Upper lobe of left lung (tissue), 6 donors: ENCODE measurements around the gene TBC1D1. TPM values are rescaled to one million over a fixed set of nuclear protein-coding genes. Genes with fewer than 3 reads are reported as not detected.

Experiments
- ATAC-seq, 2 donors: fragments of 200-7000 bp; cut with Tn5 transposase; one replicate each; pipeline ENCODE4 v1.9.1; 2022; ENCODE audit warnings: mild to moderate bottlenecking in 2 of 2, moderate library complexity in 2 of 2; ENCODE audit not compliant: low FRiP score in 2 of 2
- DNase-seq, 2 donors: peaks; one replicate each; pipeline ENCODE4 v3.0.0-alpha.2; 2019 to 2020
- H3K27ac ChIP-seq, 4 donors: fragments of 200-600 bp; sonication (generic); one replicate each; pipeline ENCODE4 v1.5.1; 2016 to 2019
- H3K27me3 ChIP-seq, 4 donors: fragments of 200-600 bp; sonication (generic); one replicate each; pipeline ENCODE4 v1.5.1; 2017 to 2019
- H3K36me3 ChIP-seq, 4 donors: fragments of 200-600 bp; sonication (generic); one replicate each; pipeline ENCODE4 v1.5.1; 2016 to 2019
- H3K4me1 ChIP-seq, 4 donors: fragments of 200-600 bp; sonication (generic); one replicate each; pipeline ENCODE4 v1.5.1; 2018 to 2019
- H3K4me3 ChIP-seq, 4 donors: fragments of 200-600 bp; sonication (generic); one replicate each; pipeline ENCODE4 v1.5.1; 2017 to 2019; ENCODE audit warnings: mild to moderate bottlenecking in 2 of 4, moderate library complexity in 1 of 4
- H3K9me3 ChIP-seq, 4 donors: fragments of 200-600 bp; sonication (generic); one replicate each; pipeline ENCODE4 v1.5.1; 2018 to 2019
- CTCF ChIP-seq, 6 experiments: fragments of 450-650 bp in 4 of 6; fragments of 200-600 bp in 2 of 6; sonication (generic) in 2 of 6; IDR thresholded peaks; one replicate each; pipeline ENCODE4 v1.5.1; 2016 to 2019; ENCODE audit warnings: antibody characterized with exemption in 6 of 6
- EP300 ChIP-seq, 4 donors: sonication (generic); formaldehyde crosslinking; IDR thresholded peaks; one replicate each; pipeline ENCODE4 v1.5.1; 2017; ENCODE audit warnings: antibody characterized with exemption in 4 of 4, control low read depth in 2 of 4
- POLR2A ChIP-seq, 4 donors: fragments of 450-650 bp; IDR thresholded peaks; one replicate each; pipeline ENCODE4 v1.5.1; 2016 to 2017; ENCODE audit warnings: antibody characterized with exemption in 4 of 4, mild to moderate bottlenecking in 2 of 4
- POLR2AphosphoS5 ChIP-seq, 2 donors: sonication (generic); formaldehyde crosslinking; IDR thresholded peaks; one replicate each; pipeline ENCODE4 v1.5.1; 2017; ENCODE audit warnings: antibody characterized with exemption in 2 of 2
- WGBS, 2 donors: methylation state at CpG; one replicate each; pipeline ENCODE4 v1.1.5; 2017 to 2018; 5-methylcytosine and 5-hydroxymethylcytosine counted together
- total RNA-seq, 6 donors: library from RNA; depleted of rRNA in 4 of 6; stranded (reverse); fragments of >200 nt in 4 of 6; gene quantifications; one replicate each; pipeline versions ENCODE4 v1.1.0 to v1.2.1, GENCODE V29; 2016 to 2021
- donor health status: DM: no; HTN: no; CAD: no; lungs with moderate emphysema.
- donor health status: DM: no; HTN: yes; CAD: no; lungs with severe emphysema.

Gene TBC1D1
- total RNA-seq, 6 donors from 2014 or later = 45.1 to 68.1 (median 58.0) TPM

GRCh38 chr4:38133711-38134480 is 243.0 kb downstream of the TBC1D1 start:
- Histone ChIP-seq H3K4me3 (no peak overlapping the region), H3K27me3 (no peaks in the 10 kb centered on the region), H3K27ac (no peak overlapping the region), H3K36me3 (peaks cover 0 to 55% (median 22%) of the 10 kb centered on the region in 4 donors), H3K9me3 (no peaks in the 10 kb centered on the region), H3K4me1 (peaks cover 0 to 3% (median 1%) of the 10 kb centered on the region in 4 donors)
- DNase-seq = no peak
- TF ChIP-seq POLR2A (IDR thresholded peaks at IDR 0.05) = no peak
- TF ChIP-seq CTCF (IDR thresholded peaks at IDR 0.05) = no peak
- no peak for TF ChIP-seq POLR2AphosphoS5 (IDR thresholded peaks at IDR 0.05)
- TF ChIP-seq EP300 (IDR thresholded peaks at IDR 0.05) = no peak
- ATAC-seq = no peak
- 91 to 92% methylated on average over 7 of the region's 7 CpGs for WGBS, 2 donors

GRCh38 chr4:38135201-38135600 is 244.3 kb downstream of the TBC1D1 start:
- no peaks in the 10 kb centered on the region for H3K9me3 ChIP-seq
- no peak overlapping the region for H3K27ac ChIP-seq
- TF ChIP-seq EP300 (IDR thresholded peaks at IDR 0.05) (no peak), POLR2A (IDR thresholded peaks at IDR 0.05) (no peak), POLR2AphosphoS5 (IDR thresholded peaks at IDR 0.05) (no peak), CTCF (IDR thresholded peaks at IDR 0.05) (no peak)
- WGBS, 2 donors = 96 to 97% methylated on average over 8 of the region's 8 CpGs
- H3K4me1 ChIP-seq = peaks cover 0 to 3% (median 0%) of the 10 kb centered on the region in 4 donors
- no peak overlapping the region for H3K4me3 ChIP-seq
- ATAC-seq (no peak), DNase-seq (no peak)
- H3K27me3 ChIP-seq = no peaks in the 10 kb centered on the region
- peaks cover 0 to 66% (median 25%) of the 10 kb centered on the region in 4 donors for H3K36me3 ChIP-seq

DNA sequence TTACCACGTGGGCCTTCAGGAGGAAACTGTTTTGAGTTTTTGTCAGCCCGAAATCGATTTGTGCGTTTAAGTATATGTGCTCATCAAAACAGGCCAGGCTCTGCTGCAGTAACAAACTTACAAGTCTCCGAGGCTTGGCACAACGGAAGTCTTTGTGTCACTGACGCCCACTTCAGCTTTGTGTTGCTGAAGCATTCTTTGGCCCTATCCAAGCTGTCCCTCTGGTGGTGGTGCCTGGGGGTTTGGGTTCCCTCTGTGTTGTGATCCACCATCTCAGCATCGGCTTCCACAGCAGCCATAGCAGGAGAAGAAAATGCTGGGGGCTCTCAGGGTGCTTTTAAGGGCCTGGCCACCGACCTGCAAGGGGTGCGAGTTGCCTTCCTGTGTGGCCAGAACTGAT is 245.7 kb downstream of the TBC1D1 start:
- ATAC-seq (no peak), DNase-seq (no peak)
- Histone ChIP-seq H3K9me3 (no peaks in the 10 kb centered on the region), H3K36me3 (peaks cover 0 to 66% (median 26%) of the 10 kb centered on the region in 4 donors), H3K27ac (no peak overlapping the region), H3K4me3 (no peak overlapping the region), H3K27me3 (no peaks in the 10 kb centered on the region), H3K4me1 (peaks cover 0 to 3% (median 0%) of the 10 kb centered on the region in 4 donors)
- TF ChIP-seq POLR2A (IDR thresholded peaks at IDR 0.05) = no peak
- no peak for TF ChIP-seq POLR2AphosphoS5 (IDR thresholded peaks at IDR 0.05)
- no peak for TF ChIP-seq CTCF (IDR thresholded peaks at IDR 0.05)
- no peak for TF ChIP-seq EP300 (IDR thresholded peaks at IDR 0.05)
- WGBS, 2 donors = 93 to 95% methylated on average over 7 to 10 of the region's 10 CpGs

DNA sequence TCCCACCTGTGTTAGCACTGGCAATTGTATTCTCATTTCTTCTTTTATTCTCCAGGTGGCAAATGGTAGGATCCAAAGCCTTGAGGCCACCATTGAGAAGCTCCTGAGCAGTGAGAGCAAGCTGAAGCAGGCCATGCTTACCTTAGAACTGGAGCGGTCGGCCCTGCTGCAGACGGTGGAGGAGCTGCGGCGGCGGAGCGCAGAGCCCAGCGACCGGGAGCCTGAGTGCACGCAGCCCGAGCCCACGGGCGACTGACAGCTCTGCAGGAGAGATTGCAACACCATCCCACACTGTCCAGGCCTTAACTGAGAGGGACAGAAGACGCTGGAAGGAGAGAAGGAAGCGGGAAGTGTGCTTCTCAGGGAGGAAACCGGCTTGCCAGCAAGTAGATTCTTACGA is 246.2 kb downstream of the TBC1D1 start:
- 87 to 91% methylated on average over 8 to 17 of the region's 17 CpGs for WGBS, 2 donors

More for the DNA sequence above, 246.2 kb downstream of the TBC1D1 start:
- Histone ChIP-seq H3K4me1 (peaks cover 0 to under 1% (median 0%) of the 10 kb centered on the region in 4 donors), H3K27ac (no peak overlapping the region), H3K27me3 (no peaks in the 10 kb centered on the region), H3K4me3 (no peak overlapping the region), H3K36me3 (peaks cover 0 to 66% (median 26%) of the 10 kb centered on the region in 4 donors), H3K9me3 (no peaks in the 10 kb centered on the region)
- ATAC-seq (no peak), DNase-seq (peak in 1 of 2 donors; percentile 66)
- TF ChIP-seq EP300 (IDR thresholded peaks at IDR 0.05) (no peak), CTCF (IDR thresholded peaks at IDR 0.05) (no peak), POLR2AphosphoS5 (IDR thresholded peaks at IDR 0.05) (no peak), POLR2A (IDR thresholded peaks at IDR 0.05) (no peak)
